Measurements from ENCODE around the gene SLC22A2.

Gene SLC22A2

GRCh38 chr6:160284575-160284974 lies 26.0 kb upstream of the SLC22A2 start:
- no peak for TF ChIP-seq TAF1 (IDR thresholded peaks at IDR 0.05; ENCODE audit: borderline replicate concordance, low read depth, low read length)
- no peak for TF ChIP-seq POLR2AphosphoS5 (IDR thresholded peaks at IDR 0.05; ENCODE audit: low read depth, low read length)
- no peak for TF ChIP-seq POLR2A (IDR thresholded peaks at IDR 0.05; ENCODE audit: low read depth, low read length)
- DNase-seq (ENCODE audit: insufficient read length) (no peak), FAIRE-seq (no peak)

- no peak for FAIRE-seq
- no peak for TF ChIP-seq POLR2A (IDR thresholded peaks at IDR 0.05; ENCODE audit: low read depth, low read length)
- no peak for TF ChIP-seq TAF1 (IDR thresholded peaks at IDR 0.05; ENCODE audit: borderline replicate concordance, low read depth, low read length)
- no peak for TF ChIP-seq POLR2AphosphoS5 (IDR thresholded peaks at IDR 0.05; ENCODE audit: low read depth, low read length)
- no peak for DNase-seq (ENCODE audit: insufficient read length)
These were observed 23.8 kb upstream of the SLC22A2 start for GRCh38 chr6:160282444-160282843.

GRCh38 chr6:160279850-160280249 lies 21.2 kb upstream of the SLC22A2 start:
- DNase-seq (ENCODE audit: insufficient read length) (no peak), FAIRE-seq (no peak)
- TF ChIP-seq POLR2AphosphoS5 (IDR thresholded peaks at IDR 0.05; ENCODE audit: low read depth, low read length) (no peak), TAF1 (IDR thresholded peaks at IDR 0.05; ENCODE audit: borderline replicate concordance, low read depth, low read length) (no peak)

- no peak for FAIRE-seq
- TF ChIP-seq POLR2A (IDR thresholded peaks at IDR 0.05; ENCODE audit: low read depth, low read length) = no peak
- TF ChIP-seq TAF1 (IDR thresholded peaks at IDR 0.05; ENCODE audit: borderline replicate concordance, low read depth, low read length) = no peak
- no peak for TF ChIP-seq POLR2AphosphoS5 (IDR thresholded peaks at IDR 0.05; ENCODE audit: low read depth, low read length)
- DNase-seq (ENCODE audit: insufficient read length) = no peak
These were observed 20.2 kb upstream of the SLC22A2 start for GRCh38 chr6:160278786-160279310.

GRCh38 chr6:160278311-160278710 lies 19.7 kb upstream of the SLC22A2 start:
- FAIRE-seq = no peak
- no peak for DNase-seq (ENCODE audit: insufficient read length)
- TF ChIP-seq POLR2AphosphoS5 (IDR thresholded peaks at IDR 0.05; ENCODE audit: low read depth, low read length) (no peak), TAF1 (IDR thresholded peaks at IDR 0.05; ENCODE audit: borderline replicate concordance, low read depth, low read length) (no peak), POLR2A (IDR thresholded peaks at IDR 0.05; ENCODE audit: low read depth, low read length) (no peak)

- TF ChIP-seq TAF1 (IDR thresholded peaks at IDR 0.05; ENCODE audit: borderline replicate concordance, low read depth, low read length) = no peak
- FAIRE-seq (no peak), DNase-seq (ENCODE audit: insufficient read length) (no peak)
These were observed 18.9 kb upstream of the SLC22A2 start for GRCh38 chr6:160277546-160277945.

- FAIRE-seq = no peak
- no peak for DNase-seq (ENCODE audit: insufficient read length)
- no peak for TF ChIP-seq TAF1 (IDR thresholded peaks at IDR 0.05; ENCODE audit: borderline replicate concordance, low read depth, low read length)
- no peak for TF ChIP-seq POLR2AphosphoS5 (IDR thresholded peaks at IDR 0.05; ENCODE audit: low read depth, low read length)
These were observed 18.5 kb upstream of the SLC22A2 start for GRCh38 chr6:160277144-160277543.

GRCh38 chr6:160276126-160276525 lies 17.5 kb upstream of the SLC22A2 start:
- no peak for TF ChIP-seq POLR2AphosphoS5 (IDR thresholded peaks at IDR 0.05; ENCODE audit: low read depth, low read length)
- TF ChIP-seq POLR2A (IDR thresholded peaks at IDR 0.05; ENCODE audit: low read depth, low read length) = no peak
- no peak for TF ChIP-seq TAF1 (IDR thresholded peaks at IDR 0.05; ENCODE audit: borderline replicate concordance, low read depth, low read length)
- DNase-seq (ENCODE audit: insufficient read length) (no peak), FAIRE-seq (no peak)

- DNase-seq (ENCODE audit: insufficient read length) = no peak
- no peak for FAIRE-seq
- TF ChIP-seq POLR2AphosphoS5 (IDR thresholded peaks at IDR 0.05; ENCODE audit: low read depth, low read length) (no peak), POLR2A (IDR thresholded peaks at IDR 0.05; ENCODE audit: low read depth, low read length) (no peak), TAF1 (IDR thresholded peaks at IDR 0.05; ENCODE audit: borderline replicate concordance, low read depth, low read length) (no peak)
These were observed 16.9 kb upstream of the SLC22A2 start for GRCh38 chr6:160275511-160276003.

GRCh38 chr6:160274871-160275510 lies 16.4 kb upstream of the SLC22A2 start:
- no peak for DNase-seq (ENCODE audit: insufficient read length)
- TF ChIP-seq POLR2AphosphoS5 (IDR thresholded peaks at IDR 0.05; ENCODE audit: low read depth, low read length) (no peak), TAF1 (IDR thresholded peaks at IDR 0.05; ENCODE audit: borderline replicate concordance, low read depth, low read length) (no peak), POLR2A (IDR thresholded peaks at IDR 0.05; ENCODE audit: low read depth, low read length) (no peak)
- FAIRE-seq = no peak

GRCh38 chr6:160273750-160274149 lies 15.1 kb upstream of the SLC22A2 start:
- DNase-seq (ENCODE audit: insufficient read length) = no peak
- TF ChIP-seq POLR2AphosphoS5 (IDR thresholded peaks at IDR 0.05; ENCODE audit: low read depth, low read length) (no peak), TAF1 (IDR thresholded peaks at IDR 0.05; ENCODE audit: borderline replicate concordance, low read depth, low read length) (no peak)
- no peak for FAIRE-seq

GRCh38 chr6:160273196-160273595 lies 14.6 kb upstream of the SLC22A2 start:
- no peak for FAIRE-seq
- TF ChIP-seq TAF1 (IDR thresholded peaks at IDR 0.05; ENCODE audit: borderline replicate concordance, low read depth, low read length) (no peak), POLR2A (IDR thresholded peaks at IDR 0.05; ENCODE audit: low read depth, low read length) (no peak), POLR2AphosphoS5 (IDR thresholded peaks at IDR 0.05; ENCODE audit: low read depth, low read length) (no peak)
- no peak for DNase-seq (ENCODE audit: insufficient read length)

All from GM12892 (cell line).